ENCODE data around the gene SIX4. TPM values are rescaled to one million over a fixed set of nuclear protein-coding genes. Genes with fewer than 3 reads are reported as not detected.

Gene SIX4
- total and polyA plus RNA-seq, 9 of the 15 experiments (the other 6 are each of a cell fraction or from before 2014, with no cell fraction given) = 0.77 to 8.6 (median 5.6) TPM

GRCh38 chr14:60720391-60720790, 3.8 kb downstream of the SIX4 start (continued):
- TF ChIP-seq, protein P1, sequence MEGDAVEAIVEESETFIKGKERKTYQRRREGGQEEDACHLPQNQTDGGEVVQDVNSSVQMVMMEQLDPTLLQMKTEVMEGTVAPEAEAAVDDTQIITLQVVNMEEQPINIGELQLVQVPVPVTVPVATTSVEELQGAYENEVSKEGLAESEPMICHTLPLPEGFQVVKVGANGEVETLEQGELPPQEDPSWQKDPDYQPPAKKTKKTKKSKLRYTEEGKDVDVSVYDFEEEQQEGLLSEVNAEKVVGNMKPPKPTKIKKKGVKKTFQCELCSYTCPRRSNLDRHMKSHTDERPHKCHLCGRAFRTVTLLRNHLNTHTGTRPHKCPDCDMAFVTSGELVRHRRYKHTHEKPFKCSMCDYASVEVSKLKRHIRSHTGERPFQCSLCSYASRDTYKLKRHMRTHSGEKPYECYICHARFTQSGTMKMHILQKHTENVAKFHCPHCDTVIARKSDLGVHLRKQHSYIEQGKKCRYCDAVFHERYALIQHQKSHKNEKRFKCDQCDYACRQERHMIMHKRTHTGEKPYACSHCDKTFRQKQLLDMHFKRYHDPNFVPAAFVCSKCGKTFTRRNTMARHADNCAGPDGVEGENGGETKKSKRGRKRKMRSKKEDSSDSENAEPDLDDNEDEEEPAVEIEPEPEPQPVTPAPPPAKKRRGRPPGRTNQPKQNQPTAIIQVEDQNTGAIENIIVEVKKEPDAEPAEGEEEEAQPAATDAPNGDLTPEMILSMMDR (IDR thresholded peaks at IDR 0.05 in 2 of 3, conservative IDR thresholded peaks at IDR 0.05 in 1 of 3; ENCODE audit: insufficient read depth in 2 of 3, low read depth in 1 of 3, low read length in 3 of 3) = no peak
- TF ChIP-seq, protein P2, sequence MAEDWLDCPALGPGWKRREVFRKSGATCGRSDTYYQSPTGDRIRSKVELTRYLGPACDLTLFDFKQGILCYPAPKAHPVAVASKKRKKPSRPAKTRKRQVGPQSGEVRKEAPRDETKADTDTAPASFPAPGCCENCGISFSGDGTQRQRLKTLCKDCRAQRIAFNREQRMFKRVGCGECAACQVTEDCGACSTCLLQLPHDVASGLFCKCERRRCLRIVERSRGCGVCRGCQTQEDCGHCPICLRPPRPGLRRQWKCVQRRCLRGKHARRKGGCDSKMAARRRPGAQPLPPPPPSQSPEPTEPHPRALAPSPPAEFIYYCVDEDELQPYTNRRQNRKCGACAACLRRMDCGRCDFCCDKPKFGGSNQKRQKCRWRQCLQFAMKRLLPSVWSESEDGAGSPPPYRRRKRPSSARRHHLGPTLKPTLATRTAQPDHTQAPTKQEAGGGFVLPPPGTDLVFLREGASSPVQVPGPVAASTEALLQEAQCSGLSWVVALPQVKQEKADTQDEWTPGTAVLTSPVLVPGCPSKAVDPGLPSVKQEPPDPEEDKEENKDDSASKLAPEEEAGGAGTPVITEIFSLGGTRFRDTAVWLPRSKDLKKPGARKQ (CRISPR knock-in tag; IDR thresholded peaks at IDR 0.05) = no peak
- TF ChIP-seq NR0B1 (IDR thresholded peaks at IDR 0.05; ENCODE audit: partially characterized antibody) (no peak), ASH1L (IDR thresholded peaks at IDR 0.05; ENCODE audit: borderline replicate concordance, low read depth, partially characterized antibody) (no peak), DIDO1 (tag; IDR thresholded peaks at IDR 0.05; ENCODE audit: low read depth) (no peak)

Data from K562 (cell line).